RCC 7860 (cell line): ENCODE results near the gene ARID1B.

ENCODE experiments used
- DNase-seq: peaks from one replicate; pipeline ENCODE4 v3.0.0-alpha.2; 2015; ENCODE audit warnings: low spot score
- FAIRE-seq: peaks from 2 replicates; lab custom pipeline; 2012; peaks lifted over from hg19 to GRCh38; lab: Jason Lieb, UNC

Gene ARID1B

DNA sequence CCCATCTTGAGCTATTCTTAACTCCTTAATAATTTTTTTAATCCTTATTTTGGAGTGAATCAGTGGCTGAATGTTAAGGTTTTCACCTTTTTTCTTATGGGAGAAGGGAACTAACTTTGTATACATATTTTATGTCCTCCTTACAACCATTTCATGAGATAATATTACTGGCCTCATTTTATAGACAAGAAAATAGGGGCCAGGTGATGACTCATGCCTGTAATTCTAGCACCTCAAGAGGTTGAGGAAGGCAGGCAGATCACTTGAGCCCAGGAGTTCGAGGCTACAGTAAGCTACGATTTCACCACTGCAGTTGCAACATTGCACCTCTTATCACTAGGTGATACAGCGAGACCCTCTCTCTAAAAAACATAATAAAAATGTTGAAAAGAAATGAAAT lies 417.5 kb downstream of the ARID1B start:
- no peak for FAIRE-seq
- DNase-seq = no peak

DNA sequence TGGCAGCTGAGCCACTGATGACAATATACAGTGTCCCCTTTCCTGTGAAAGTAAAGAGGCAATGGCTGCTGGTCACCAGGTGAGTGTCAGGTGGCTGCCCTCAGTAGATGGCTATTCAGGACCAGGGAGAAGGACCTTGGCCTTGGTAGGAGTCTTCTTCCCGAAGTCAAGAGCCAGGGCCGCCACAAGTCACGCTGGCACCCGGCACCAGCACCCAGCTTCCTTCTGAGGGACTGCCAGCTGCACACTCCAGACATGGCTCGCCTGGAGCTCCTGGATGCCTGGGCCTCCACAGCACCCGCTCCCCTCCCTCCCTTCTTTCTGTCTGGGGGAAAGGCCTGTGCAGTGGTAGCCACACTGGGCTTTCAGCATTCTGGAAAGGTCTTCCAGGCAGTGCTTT lies 419.2 kb downstream of the ARID1B start:
- DNase-seq (no peak), FAIRE-seq (no peak)

DNA sequence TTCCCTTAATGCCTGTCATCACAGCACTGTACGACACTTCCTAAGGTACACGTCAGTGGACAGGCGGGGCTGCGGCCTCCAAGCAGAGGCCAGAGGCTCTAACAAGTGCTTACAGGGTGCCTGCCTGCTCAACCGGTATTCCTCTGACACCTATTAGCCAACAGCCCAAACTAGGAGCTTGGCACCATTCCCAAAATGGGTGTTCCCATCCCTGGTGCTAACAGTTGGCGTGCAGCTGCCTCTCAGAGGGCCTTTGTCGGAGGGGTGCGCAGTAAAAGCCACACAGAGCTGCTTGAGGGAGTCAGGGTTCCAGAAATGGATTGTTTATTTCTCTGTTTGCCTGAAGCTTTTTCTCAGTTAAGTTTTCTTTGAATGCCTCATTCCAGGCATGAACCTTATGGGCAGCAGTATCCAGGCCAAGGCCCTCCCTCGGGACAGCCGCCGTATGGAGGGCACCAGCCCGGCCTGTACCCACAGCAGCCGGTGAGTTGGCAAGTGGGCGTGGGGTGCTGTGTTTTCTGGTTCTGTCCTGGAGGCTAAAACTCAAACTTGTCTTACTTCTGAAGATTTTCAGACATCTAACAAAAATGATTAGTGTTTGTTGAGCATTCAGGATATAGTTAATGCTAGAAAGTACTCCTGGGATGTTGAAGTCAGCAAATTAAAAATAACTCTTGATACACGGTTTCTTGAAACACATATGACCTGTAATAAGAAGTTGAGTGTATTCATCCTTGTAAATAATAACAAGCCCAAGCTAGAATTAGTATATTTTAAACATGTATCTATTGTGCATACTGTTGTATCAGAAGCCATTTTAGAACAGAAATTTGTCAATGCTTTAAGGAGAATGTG lies 421.5 kb downstream of the ARID1B start:
- no peak for FAIRE-seq
- no peak for DNase-seq

DNA sequence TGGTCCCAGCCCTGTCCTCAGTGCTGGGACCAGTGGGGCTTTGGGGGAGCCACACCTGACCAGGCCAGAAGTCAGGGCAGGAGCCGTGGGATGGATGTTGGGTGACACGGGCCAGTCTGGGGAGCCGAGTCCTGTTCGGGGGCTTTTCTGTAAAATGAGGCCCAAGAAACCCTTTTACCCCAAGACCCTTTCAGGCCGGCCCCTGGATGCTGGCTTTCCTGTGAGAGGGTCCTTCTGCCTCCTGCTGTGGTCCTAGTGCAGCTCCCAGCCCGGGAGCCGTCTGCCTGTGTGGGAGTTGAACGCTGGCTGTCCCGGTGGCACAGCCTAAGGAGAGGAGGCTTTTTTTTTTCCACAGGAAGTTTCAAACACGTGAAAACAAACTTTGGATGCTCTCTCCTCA lies 422.9 kb downstream of the ARID1B start:
- FAIRE-seq (no peak), DNase-seq (no peak)

DNA sequence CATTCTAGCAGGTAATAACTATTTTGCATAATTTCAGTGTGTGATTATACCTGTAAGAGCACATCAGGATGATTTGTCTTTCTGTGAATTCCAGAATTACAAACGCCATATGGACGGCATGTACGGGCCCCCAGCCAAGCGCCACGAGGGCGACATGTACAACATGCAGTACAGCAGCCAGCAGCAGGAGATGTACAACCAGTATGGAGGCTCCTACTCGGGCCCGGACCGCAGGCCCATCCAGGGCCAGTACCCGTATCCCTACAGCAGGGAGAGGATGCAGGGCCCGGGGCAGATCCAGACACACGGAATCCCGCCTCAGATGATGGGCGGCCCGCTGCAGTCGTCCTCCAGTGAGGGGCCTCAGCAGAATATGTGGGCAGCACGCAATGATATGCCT lies 423.4 kb downstream of the ARID1B start:
- DNase-seq (no peak), FAIRE-seq (no peak)

DNA sequence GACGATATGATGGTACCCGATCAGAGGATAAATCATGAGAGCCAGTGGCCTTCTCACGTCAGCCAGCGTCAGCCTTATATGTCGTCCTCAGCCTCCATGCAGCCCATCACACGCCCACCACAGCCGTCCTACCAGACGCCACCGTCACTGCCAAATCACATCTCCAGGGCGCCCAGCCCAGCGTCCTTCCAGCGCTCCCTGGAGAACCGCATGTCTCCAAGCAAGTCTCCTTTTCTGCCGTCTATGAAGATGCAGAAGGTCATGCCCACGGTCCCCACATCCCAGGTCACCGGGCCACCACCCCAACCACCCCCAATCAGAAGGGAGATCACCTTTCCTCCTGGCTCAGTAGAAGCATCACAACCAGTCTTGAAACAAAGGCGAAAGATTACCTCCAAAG lies 423.9 kb downstream of the ARID1B start:
- FAIRE-seq = no peak
- no peak for DNase-seq

DNA sequence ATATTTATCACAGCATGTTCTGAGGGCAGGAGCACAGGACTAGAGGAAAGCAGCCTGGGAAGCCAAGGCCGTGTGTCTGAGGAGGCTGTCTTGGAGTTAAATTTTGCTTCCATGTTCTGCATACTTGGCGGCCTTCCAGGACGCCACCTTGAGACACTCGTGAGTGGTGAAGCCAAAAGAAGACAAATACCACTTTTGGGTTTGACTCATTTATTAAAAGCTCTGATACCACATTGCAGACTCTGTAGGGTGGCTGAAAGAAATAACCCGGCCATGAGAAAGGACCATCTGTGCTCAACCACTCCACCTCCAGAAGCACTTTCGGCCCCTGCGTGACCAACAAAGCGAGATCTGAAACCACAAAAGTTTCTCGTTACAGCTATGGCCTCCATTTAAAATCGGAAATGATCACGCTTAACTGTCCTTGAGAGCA lies 426.1 kb downstream of the ARID1B start:
- FAIRE-seq = no peak

DNA sequence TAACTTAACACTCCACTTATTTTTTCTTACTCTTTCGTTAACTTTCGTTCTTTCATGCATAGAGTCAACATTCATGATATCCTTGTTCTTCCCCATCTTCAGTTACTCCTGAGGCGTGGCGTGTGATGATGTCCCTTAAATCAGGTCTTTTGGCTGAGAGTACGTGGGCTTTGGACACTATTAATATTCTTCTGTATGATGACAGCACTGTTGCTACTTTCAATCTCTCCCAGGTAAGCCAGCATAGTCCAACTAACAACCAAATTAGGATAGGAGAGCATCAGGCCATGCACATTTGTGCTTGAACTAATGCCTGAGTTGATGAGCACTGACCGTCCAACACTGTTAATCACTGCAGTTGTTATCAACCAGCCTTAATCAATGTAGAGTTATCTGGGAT lies 426.6 kb downstream of the ARID1B start:
- DNase-seq = no peak
- no peak for FAIRE-seq

More for the DNA sequence above, 426.1 kb downstream of the ARID1B start:
- DNase-seq = no peak

DNA sequence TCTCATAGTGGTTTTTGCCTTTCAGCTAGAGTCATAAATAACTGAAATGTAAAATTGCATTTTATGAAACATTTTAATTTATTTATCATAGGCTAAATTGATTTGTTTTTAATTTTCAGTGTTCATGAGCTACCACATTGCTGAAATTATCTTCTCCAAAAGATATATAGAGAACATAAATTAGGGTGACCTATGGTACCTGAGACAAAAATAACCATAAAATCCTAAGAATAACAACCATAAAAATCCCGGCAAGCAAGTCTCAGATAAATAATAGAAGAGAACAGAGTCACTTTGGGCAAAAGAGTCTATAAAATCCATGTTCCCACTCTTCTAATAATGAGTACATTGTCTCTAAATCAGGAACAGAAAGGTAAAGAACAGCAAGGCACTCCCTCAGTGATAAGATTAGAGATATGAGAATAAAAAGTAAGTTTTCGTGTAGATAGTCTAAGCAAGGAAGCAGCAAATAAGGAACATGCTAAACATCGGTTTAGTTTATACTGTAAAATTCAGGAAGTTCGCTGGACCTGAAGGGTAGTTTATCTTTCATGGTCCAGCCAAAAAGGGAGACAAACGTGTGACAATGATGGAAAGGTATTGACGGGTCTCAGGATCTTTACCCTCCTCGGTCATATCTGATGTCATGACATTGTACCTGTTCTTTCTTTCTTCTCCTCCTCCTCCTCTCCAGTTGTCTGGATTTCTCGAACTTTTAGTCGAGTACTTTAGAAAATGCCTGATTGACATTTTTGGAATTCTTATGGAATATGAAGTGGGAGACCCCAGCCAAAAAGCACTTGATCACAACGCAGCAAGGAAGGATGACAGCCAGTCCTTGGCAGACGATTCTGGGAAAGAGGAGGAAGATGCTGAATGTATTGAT lies 428.5 kb downstream of the ARID1B start:
- FAIRE-seq (no peak), DNase-seq (no peak)

DNA sequence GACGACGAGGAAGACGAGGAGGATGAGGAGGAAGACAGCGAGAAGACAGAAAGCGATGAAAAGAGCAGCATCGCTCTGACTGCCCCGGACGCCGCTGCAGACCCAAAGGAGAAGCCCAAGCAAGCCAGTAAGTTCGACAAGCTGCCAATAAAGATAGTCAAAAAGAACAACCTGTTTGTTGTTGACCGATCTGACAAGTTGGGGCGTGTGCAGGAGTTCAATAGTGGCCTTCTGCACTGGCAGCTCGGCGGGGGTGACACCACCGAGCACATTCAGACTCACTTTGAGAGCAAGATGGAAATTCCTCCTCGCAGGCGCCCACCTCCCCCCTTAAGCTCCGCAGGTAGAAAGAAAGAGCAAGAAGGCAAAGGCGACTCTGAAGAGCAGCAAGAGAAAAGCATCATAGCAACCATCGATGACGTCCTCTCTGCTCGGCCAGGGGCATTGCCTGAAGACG lies 429.2 kb downstream of the ARID1B start:
- FAIRE-seq (no peak), DNase-seq (no peak)

DNA sequence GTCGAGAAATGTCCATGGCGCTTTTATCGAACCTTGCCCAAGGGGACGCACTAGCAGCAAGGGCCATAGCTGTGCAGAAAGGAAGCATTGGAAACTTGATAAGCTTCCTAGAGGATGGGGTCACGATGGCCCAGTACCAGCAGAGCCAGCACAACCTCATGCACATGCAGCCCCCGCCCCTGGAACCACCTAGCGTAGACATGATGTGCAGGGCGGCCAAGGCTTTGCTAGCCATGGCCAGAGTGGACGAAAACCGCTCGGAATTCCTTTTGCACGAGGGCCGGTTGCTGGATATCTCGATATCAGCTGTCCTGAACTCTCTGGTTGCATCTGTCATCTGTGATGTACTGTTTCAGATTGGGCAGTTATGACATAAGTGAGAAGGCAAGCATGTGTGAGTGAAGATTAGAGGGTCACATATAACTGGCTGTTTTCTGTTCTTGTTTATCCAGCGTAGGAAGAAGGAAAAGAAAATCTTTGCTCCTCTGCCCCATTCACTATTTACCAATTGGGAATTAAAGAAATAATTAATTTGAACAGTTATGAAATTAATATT lies 430.4 kb downstream of the ARID1B start:
- FAIRE-seq (no peak), DNase-seq (no peak)

DNA sequence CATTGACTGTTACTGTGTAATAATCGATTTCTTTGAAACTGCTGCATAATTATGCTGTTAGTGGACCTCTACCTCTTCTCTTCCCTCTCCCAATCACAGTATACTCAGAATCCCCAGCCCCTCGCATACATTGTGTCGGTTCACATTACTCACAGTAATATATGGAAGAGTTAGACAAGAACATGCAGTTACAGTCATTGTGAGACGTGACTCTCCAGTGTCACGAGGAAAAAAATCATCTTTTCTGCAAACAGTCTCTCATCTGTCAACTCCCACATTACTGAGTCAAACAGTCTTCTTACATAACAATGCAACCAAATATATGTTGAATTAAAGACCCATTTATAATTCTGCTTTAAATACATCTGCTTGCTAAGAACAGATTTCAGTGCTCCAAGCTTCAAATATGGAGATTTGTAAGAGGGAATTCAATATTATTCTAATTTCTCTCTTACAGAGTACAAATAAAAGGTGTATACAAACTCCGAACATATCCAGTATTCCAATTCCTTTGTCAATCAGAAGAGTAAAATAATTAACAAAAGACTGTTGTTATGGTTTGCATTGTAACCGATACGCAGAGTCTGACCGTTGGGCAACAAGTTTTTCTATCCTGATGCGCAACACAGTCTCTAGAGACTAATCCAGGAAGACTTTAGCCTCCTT lies 432.8 kb downstream of the ARID1B start:
- DNase-seq (no peak), FAIRE-seq (no peak)

DNA sequence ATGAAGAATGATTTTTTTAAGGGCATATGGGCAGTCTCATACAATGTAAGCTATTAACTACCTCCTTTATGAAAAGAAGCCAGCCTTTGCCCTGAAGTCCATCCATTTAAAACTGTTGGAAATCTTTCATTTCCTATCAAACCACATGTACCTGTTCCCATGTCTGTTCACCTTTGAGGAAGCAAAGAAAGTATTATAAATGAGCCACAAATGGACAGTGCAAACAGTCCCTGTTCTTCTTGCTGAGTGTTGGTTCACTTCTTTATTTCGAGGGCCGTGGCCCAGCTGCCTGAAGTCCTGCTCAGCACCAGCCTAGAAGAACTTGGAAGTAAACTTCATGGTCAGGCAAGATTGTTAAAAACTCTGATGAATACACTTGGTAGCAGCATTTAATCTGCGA lies 433.8 kb downstream of the ARID1B start:
- DNase-seq (no peak), FAIRE-seq (no peak)

DNA sequence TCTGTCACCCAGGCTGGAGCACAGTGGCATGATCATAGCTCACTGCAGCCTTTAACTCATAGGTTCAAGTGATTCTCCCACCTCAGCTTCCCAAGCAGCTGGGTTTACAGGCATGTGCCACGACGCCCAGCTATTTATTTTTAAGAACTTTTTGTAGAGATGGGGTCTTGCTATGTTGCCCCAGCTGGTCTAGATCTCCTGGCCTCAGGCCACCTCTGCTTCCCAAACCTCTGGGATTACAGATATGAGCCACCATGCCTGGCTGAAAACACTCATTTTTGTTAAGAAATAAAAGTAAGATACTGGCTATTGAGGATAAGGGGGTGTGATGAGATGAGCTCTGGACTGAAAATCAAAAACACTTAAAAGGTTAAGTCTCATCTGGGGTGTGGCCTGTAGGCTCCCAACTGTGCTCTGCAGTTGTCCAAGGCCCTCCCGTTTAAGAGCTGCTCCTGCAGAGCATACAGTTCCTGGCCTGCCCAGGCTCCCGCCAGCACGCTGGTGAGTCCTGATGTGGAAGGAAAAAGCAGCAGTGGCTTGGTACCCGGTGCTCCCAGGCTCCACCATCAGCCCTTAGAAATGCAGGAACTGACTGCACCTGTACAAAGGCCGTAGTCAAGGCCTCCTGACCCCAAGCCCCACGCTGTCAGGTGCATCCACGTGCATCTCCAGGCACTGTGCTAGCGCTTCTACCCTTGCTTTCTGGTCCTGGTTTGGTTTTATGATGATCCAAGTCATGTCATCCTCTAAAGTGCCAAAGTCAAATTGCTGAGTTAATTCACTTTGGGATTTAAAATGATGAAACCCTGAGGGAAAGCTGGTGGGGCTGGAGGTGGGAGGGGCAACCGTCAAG lies 434.7 kb downstream of the ARID1B start:
- DNase-seq = no peak
- no peak for FAIRE-seq

DNA sequence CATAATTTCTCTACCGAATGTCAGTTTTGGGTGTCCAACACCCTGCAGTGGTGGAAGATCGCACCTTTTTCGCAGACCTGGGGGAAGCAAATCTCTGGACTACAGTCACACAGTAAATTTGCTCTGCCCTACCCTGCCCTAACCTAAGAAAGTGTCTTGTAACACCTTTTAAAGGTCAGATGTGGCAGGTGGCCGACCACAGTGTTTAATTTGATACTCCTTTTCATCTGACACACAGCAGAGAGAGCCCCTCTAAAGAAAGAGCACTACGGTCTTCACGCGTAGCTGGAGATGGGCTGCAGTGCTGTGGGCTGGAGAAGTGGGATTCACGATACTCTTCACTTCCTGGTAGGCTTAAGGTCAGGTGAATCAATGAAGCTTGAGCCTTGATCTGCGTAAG lies 436.2 kb downstream of the ARID1B start:
- FAIRE-seq (no peak), DNase-seq (no peak)

DNA sequence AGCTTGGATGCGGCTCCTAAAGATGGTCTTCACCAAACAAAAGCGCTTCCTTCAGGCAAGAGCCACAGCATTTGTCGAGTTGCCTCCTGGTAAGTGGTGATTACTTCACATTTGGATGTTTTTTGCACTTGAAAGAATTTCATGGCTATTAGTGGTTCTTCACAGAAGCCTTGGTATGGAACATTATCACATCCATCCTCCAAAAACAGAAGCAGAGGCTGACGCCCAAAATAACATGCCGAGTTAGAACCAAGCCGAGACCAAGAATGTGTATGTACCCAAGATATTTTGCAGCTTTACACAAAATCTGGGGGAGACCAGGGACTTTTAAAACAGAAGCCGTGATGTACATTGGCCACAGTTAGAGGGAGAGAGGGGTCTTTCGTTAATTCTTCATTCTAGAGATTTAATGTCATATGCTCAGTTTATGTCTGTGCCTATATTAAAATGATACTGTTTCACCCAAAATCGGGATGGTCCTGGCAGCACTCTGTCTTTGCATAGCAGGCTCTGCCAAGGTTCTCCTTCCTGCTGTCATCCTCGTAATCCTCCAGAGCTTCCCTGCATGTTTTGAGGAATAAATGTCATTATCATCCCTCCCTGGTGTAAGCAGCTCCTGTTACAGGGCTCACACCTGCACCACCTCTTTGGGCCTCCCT lies 436.9 kb downstream of the ARID1B start:
- FAIRE-seq = no peak
- no peak for DNase-seq

DNA sequence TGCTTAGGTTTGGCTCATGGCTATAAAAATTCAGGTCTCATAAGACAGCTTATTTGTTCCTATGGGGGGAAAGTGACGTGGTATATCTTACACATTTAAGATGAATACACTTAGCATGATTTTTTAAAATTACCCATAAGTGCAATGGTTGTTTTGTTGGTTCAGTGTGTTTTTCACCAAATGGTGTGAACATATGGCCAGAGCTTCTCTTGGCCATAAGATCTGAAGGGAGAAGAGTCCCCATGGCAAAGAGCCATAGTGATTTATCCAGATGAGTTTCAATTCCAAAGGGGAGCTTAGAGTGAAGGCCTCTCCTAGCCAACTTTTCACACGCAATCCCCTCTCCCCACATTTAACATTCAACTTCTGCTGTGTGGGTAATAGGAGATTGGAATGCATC lies 438.5 kb downstream of the ARID1B start:
- FAIRE-seq (no peak), DNase-seq (no peak)

DNA sequence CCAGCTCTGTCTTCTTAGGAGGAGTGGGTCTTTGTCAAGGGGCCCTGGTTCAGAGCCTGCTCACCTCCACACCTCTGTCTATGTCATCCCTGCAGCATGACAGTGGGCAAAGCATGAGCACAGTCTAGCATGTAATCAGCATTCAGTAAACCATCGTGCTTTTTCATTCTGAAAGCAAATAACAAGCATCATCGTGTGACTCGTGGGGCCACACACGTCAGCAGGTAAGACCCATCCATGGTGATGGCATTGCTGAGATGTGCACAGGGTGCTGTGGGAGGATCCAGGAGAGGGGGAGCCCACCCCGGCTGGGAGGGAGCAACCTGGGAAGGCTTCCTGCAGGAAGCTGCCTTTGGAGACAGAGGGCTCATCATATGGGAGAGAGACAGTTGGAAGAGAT lies 439.4 kb downstream of the ARID1B start:
- DNase-seq = no peak
- no peak for FAIRE-seq

DNA sequence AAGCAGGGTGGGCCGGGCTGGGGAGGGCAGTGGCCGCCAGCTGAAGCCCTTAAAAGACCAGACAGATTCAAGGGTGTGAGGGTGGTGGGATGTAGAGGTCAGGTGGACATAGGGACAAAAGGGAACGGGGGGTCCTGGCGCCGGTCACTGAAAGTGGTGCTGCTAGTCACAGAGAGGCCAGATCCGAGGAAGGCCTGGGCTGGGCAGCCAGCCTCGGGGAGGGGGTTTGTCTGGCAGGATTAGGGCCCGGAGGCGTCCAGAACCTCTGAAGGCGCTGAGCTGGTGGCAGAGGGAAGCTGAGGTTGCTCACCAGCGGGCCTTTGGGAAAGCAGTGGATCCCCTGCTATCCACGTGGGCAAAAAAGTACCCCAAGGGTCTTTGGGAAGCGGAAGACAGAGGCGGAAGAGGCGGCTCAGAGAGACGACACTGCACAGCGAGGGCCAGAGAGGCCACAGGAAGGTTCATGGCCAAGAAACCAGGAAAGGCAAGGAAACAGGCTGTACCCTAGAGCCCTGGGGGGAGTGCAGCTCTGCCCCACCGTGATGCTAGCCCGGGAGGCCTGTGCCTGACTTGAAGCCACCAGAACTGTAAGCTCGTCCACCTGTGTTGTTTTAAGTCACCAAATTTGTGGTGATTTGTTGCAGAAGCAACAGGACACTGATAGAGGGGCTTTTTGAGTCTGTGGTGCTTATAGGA lies 440.2 kb downstream of the ARID1B start:
- FAIRE-seq = no peak
- DNase-seq = no peak
